Measurements from ENCODE around the gene EGR2. TPM values are rescaled to one million over a fixed set of nuclear protein-coding genes. Genes with fewer than 3 reads are reported as not detected.

The EGR2 gene
- total RNA-seq, 4 donors from 2014 or later: 0.40 to 1.5 (median 0.76) TPM; not detected in 1

- in situ Hi-C loops (cut with MboI; ENCODE audit: low sequenced_read_pairs in 4 of 4): no loop called here
- DNase-seq (no peak), ATAC-seq (no peak)
- Histone ChIP-seq H3K9me3 (no peaks in the 10 kb centered on the region), H3K27ac (no peak overlapping the region), H3K36me3 (no peaks in the 10 kb centered on the region), H3K27me3 (no peaks in the 10 kb centered on the region), H3K4me3 (no peak overlapping the region), H3K4me1 (peaks cover 16 to 33% of the 10 kb centered on the region in 2 donors)
- intact Hi-C loops (cut with DNase I; ENCODE audit: low total_unique reads): no loop called here
- no peak for TF ChIP-seq CTCF (IDR thresholded peaks at IDR 0.05 in 4 of 5, conservative IDR thresholded peaks at IDR 0.05 in 1 of 5)
- TF ChIP-seq POLR2A (IDR thresholded peaks at IDR 0.05): no peak
These were observed 50.4 kb downstream of the EGR2 start for GRCh38 chr10:62765726-62766125.

- DNase-seq (no peak), ATAC-seq (no peak)
- TF ChIP-seq POLR2A (IDR thresholded peaks at IDR 0.05) (no peak), CTCF (IDR thresholded peaks at IDR 0.05 in 4 of 5, conservative IDR thresholded peaks at IDR 0.05 in 1 of 5) (no peak)
- Histone ChIP-seq H3K27me3 (no peaks in the 10 kb centered on the region), H3K36me3 (no peaks in the 10 kb centered on the region), H3K4me1 (peaks cover 4 to 27% of the 10 kb centered on the region in 2 donors), H3K27ac (peak overlapping the region; percentile 66 to 81 (median 70)), H3K9me3 (no peaks in the 10 kb centered on the region), H3K4me3 (no peak overlapping the region)
- intact Hi-C loops (cut with DNase I; ENCODE audit: low total_unique reads) (loop anchor here (5.0 kb wide), 2 partner anchors 38 to 53 kb away; partner anchors contain the start of genes ADO and EGR2), in situ Hi-C loops (cut with MboI; ENCODE audit: low sequenced_read_pairs in 4 of 4) (no loop called here)
These were observed 52.2 kb downstream of the EGR2 start for GRCh38 chr10:62764011-62764410.

GRCh38 chr10:62763155-62763554 lies 53.0 kb downstream of the EGR2 start:
- peak overlapping the region; percentile 66 to 81 (median 70) for H3K27ac ChIP-seq
- TF ChIP-seq CTCF (IDR thresholded peaks at IDR 0.05 in 4 of 5, conservative IDR thresholded peaks at IDR 0.05 in 1 of 5) (no peak), POLR2A (IDR thresholded peaks at IDR 0.05) (no peak)
- H3K4me3 ChIP-seq: no peak overlapping the region
- DNase-seq (peak; percentile 32 to 76), ATAC-seq (peak; percentile 98)
- peaks cover 4 to 27% of the 10 kb centered on the region in 2 donors for H3K4me1 ChIP-seq
- H3K9me3 ChIP-seq: no peaks in the 10 kb centered on the region
- H3K27me3 ChIP-seq: no peaks in the 10 kb centered on the region
- in situ Hi-C loops (cut with MboI; ENCODE audit: low sequenced_read_pairs in 4 of 4): no loop called here
- intact Hi-C loops (cut with DNase I; ENCODE audit: low total_unique reads): loop anchor here (5.0 kb wide), 2 partner anchors 39 to 54 kb away; partner anchors contain the start of genes ADO and EGR2
- H3K36me3 ChIP-seq: no peaks in the 10 kb centered on the region

Other genes with a start within 250 kb of the EGR2 start
- 10 to 100 TPM; 11.6 to 31.6 (median 27.1) TPM for gene ADO, start 11.6 kb downstream of the EGR2 start, total RNA-seq

Data from gastrocnemius medialis (tissue), 4 donors.